ENCODE data around the gene DLST. TPM values are rescaled to one million over a fixed set of nuclear protein-coding genes. Genes with fewer than 3 reads are reported as not detected.

The DLST gene
- total RNA-seq, 4 donors from 2014 or later, result 128 to 163 (median 154) TPM

GRCh38 chr14:74937171-74937570, 55.5 kb downstream of the DLST start:
- Histone ChIP-seq H3K27me3 (no peaks in the 10 kb centered on the region), H3K4me3 (no peak overlapping the region), H3K36me3 (no peaks in the 10 kb centered on the region), H3K27ac (no peak overlapping the region), H3K9me3 (no peaks in the 10 kb centered on the region), H3K4me1 (peaks cover 0 to 28% (median 21%) of the 10 kb centered on the region in 4 donors)
- DNase-seq, result no peak
- TF ChIP-seq POLR2A (IDR thresholded peaks at IDR 0.05) (no peak), CTCF (IDR thresholded peaks at IDR 0.05) (no peak)

GRCh38 chr14:74938531-74939495, 57.1 kb downstream of the DLST start:
- DNase-seq, result no peak
- H3K27me3 ChIP-seq, result no peaks in the 10 kb centered on the region
- no peaks in the 10 kb centered on the region for H3K36me3 ChIP-seq
- no peak for TF ChIP-seq CTCF (IDR thresholded peaks at IDR 0.05)
- TF ChIP-seq POLR2A (IDR thresholded peaks at IDR 0.05), result no peak
- H3K27ac ChIP-seq, result peak overlapping the region; percentile 75 to 84 (median 79)
- H3K9me3 ChIP-seq, result no peaks in the 10 kb centered on the region
- peaks cover 0 to 35% (median 25%) of the 10 kb centered on the region in 4 donors for H3K4me1 ChIP-seq
- H3K4me3 ChIP-seq, result no peak overlapping the region

GRCh38 chr14:74940956-74941565, 59.3 kb downstream of the DLST start:
- Histone ChIP-seq H3K4me3 (no peak overlapping the region), H3K9me3 (no peaks in the 10 kb centered on the region), H3K27ac (peak overlapping the region; percentile 75 to 84 (median 79)), H3K4me1 (peaks cover 0 to 35% (median 25%) of the 10 kb centered on the region in 4 donors), H3K36me3 (no peaks in the 10 kb centered on the region), H3K27me3 (no peaks in the 10 kb centered on the region)
- no peak for DNase-seq
- no peak for TF ChIP-seq CTCF (IDR thresholded peaks at IDR 0.05)
- no peak for TF ChIP-seq POLR2A (IDR thresholded peaks at IDR 0.05)

GRCh38 chr14:74941676-74942097, 60.0 kb downstream of the DLST start:
- peak in 2 of 3 donors; percentile 72 to 73 for DNase-seq
- TF ChIP-seq POLR2A (IDR thresholded peaks at IDR 0.05) (no peak), CTCF (IDR thresholded peaks at IDR 0.05) (no peak)
- peaks cover 0 to 35% (median 25%) of the 10 kb centered on the region in 4 donors for H3K4me1 ChIP-seq
- peak overlapping the region; percentile 75 to 84 (median 79) for H3K27ac ChIP-seq
- no peaks in the 10 kb centered on the region for H3K36me3 ChIP-seq
- H3K9me3 ChIP-seq, result no peaks in the 10 kb centered on the region
- no peaks in the 10 kb centered on the region for H3K27me3 ChIP-seq
- H3K4me3 ChIP-seq, result peak overlapping the region in 3 of 4 donors; percentile 7 to 21 (median 20)

GRCh38 chr14:74942181-74942580, 60.5 kb downstream of the DLST start:
- no peaks in the 10 kb centered on the region for H3K9me3 ChIP-seq
- no peaks in the 10 kb centered on the region for H3K27me3 ChIP-seq
- no peak for DNase-seq
- no peaks in the 10 kb centered on the region for H3K36me3 ChIP-seq
- peak overlapping the region in 3 of 4 donors; percentile 7 to 21 (median 20) for H3K4me3 ChIP-seq
- H3K27ac ChIP-seq, result peak overlapping the region; percentile 75 to 84 (median 79)
- TF ChIP-seq POLR2A (IDR thresholded peaks at IDR 0.05), result no peak
- TF ChIP-seq CTCF (IDR thresholded peaks at IDR 0.05), result no peak
- peaks cover 0 to 35% (median 25%) of the 10 kb centered on the region in 4 donors for H3K4me1 ChIP-seq
